ENCODE results near the gene GCSH. TPM values are rescaled to one million over a fixed set of nuclear protein-coding genes. Genes with fewer than 3 reads are reported as not detected.

GCSH gene
- total and polyA plus RNA-seq, 4 donors, result 34.6 to 132 (median 55.0) TPM

- TF ChIP-seq CTCF (IDR thresholded peaks at IDR 0.05; ENCODE audit: low read depth, low read length, missing input control), result no peak
- peak; percentile 52 for DNase-seq (ENCODE audit: low spot score)
- H3K27ac ChIP-seq (ENCODE audit: low read depth in 1 of 2, low read length in 2 of 2), result no peak overlapping the region
- no peaks in the 10 kb centered on the region for H3K9me3 ChIP-seq (ENCODE audit: control insufficient read depth in 4 of 4, low read length in 3 of 4)
- H3K27me3 ChIP-seq (ENCODE audit: control insufficient read depth in 4 of 4, insufficient read depth in 4 of 4, low read length in 3 of 4), result no peaks in the 10 kb centered on the region
- H3K9ac ChIP-seq (ENCODE audit: low read depth in 1 of 2, low read length in 2 of 2), result no peak overlapping the region
- no peak overlapping the region for H3K4me3 ChIP-seq (ENCODE audit: low read depth in 1 of 3, low read length in 3 of 3)
- no peaks in the 10 kb centered on the region for H3K36me3 ChIP-seq (ENCODE audit: control insufficient read depth in 4 of 4, insufficient read depth in 3 of 4, low read depth in 1 of 4, low read length in 3 of 4)
- no peaks in the 10 kb centered on the region for H3K4me1 ChIP-seq (ENCODE audit: control insufficient read depth in 4 of 4, insufficient read depth in 4 of 4, low read length in 3 of 4)
- 94% methylated on average over 10 of the region's 10 CpGs for WGBS
Measured at GRCh38 chr16:81061871-81062608, 34.2 kb downstream of the GCSH start.

- DNase-seq (ENCODE audit: low spot score), result no peak
- no peaks in the 10 kb centered on the region for H3K9me3 ChIP-seq (ENCODE audit: control insufficient read depth in 4 of 4, low read length in 3 of 4)
- TF ChIP-seq FOXA1 (IDR thresholded peaks at IDR 0.05) (no peak), CTCF (IDR thresholded peaks at IDR 0.05; ENCODE audit: low read depth, low read length, missing input control) (no peak), YY1 (IDR thresholded peaks at IDR 0.05) (no peak), HNF4G (IDR thresholded peaks at IDR 0.05) (no peak), HNF4A (conservative IDR thresholded peaks at IDR 0.05) (no peak), RXRA (IDR thresholded peaks at IDR 0.05) (no peak), RAD21 (IDR thresholded peaks at IDR 0.05) (no peak), SP1 (IDR thresholded peaks at IDR 0.05) (no peak), JUND (IDR thresholded peaks at IDR 0.05) (no peak), GABPA (IDR thresholded peaks at IDR 0.05 in 1 of 2, conservative IDR thresholded peaks at IDR 0.05 in 1 of 2) (no peak), FOXA2 (IDR thresholded peaks at IDR 0.05) (no peak), NR2F2 (IDR thresholded peaks at IDR 0.05) (no peak), EGR1 (IDR thresholded peaks at IDR 0.05; ENCODE audit: low read depth in 2 of 2) (no peak)
- TF ChIP-seq, protein P1, sequence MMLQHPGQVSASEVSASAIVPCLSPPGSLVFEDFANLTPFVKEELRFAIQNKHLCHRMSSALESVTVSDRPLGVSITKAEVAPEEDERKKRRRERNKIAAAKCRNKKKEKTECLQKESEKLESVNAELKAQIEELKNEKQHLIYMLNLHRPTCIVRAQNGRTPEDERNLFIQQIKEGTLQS (IDR thresholded peaks at IDR 0.05), result no peak
- TF ChIP-seq, protein P2, sequence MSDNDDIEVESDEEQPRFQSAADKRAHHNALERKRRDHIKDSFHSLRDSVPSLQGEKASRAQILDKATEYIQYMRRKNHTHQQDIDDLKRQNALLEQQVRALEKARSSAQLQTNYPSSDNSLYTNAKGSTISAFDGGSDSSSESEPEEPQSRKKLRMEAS (IDR thresholded peaks at IDR 0.05), result no peak
- TF ChIP-seq, protein P3, sequence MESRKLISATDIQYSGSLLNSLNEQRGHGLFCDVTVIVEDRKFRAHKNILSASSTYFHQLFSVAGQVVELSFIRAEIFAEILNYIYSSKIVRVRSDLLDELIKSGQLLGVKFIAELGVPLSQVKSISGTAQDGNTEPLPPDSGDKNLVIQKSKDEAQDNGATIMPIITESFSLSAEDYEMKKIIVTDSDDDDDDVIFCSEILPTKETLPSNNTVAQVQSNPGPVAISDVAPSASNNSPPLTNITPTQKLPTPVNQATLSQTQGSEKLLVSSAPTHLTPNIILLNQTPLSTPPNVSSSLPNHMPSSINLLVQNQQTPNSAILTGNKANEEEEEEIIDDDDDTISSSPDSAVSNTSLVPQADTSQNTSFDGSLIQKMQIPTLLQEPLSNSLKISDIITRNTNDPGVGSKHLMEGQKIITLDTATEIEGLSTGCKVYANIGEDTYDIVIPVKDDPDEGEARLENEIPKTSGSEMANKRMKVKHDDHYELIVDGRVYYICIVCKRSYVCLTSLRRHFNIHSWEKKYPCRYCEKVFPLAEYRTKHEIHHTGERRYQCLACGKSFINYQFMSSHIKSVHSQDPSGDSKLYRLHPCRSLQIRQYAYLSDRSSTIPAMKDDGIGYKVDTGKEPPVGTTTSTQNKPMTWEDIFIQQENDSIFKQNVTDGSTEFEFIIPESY (IDR thresholded peaks at IDR 0.05), result no peak
- WGBS, result 95% methylated on average over 10 of the region's 10 CpGs
- H3K27ac ChIP-seq (ENCODE audit: low read depth in 1 of 2, low read length in 2 of 2), result no peak overlapping the region
- no peaks in the 10 kb centered on the region for H3K36me3 ChIP-seq (ENCODE audit: control insufficient read depth in 4 of 4, insufficient read depth in 3 of 4, low read depth in 1 of 4, low read length in 3 of 4)
- no peak overlapping the region for H3K9ac ChIP-seq (ENCODE audit: low read depth in 1 of 2, low read length in 2 of 2)
- no peaks in the 10 kb centered on the region for H3K4me1 ChIP-seq (ENCODE audit: control insufficient read depth in 4 of 4, insufficient read depth in 4 of 4, low read length in 3 of 4)
- no peaks in the 10 kb centered on the region for H3K27me3 ChIP-seq (ENCODE audit: control insufficient read depth in 4 of 4, insufficient read depth in 4 of 4, low read length in 3 of 4)
- H3K4me3 ChIP-seq (ENCODE audit: low read depth in 1 of 3, low read length in 3 of 3), result no peak overlapping the region
Measured at GRCh38 chr16:81061307-81061640, 34.9 kb downstream of the GCSH start.
